HG03135 (cell line): ENCODE measurements around the gene FEM1A.
"Not testable (repeated sequence)": the region's sequence is repeated elsewhere in the genome, so short reads cannot be mapped to it uniquely, and the experiment has no call there.

Experiments
- ATAC-seq: cut with Tn5 transposase; IDR thresholded peaks from one replicate; pipeline ENCODE4 v1.9.1; 2021; ENCODE audit warnings: mild to moderate bottlenecking, moderate library complexity; ENCODE audit not compliant: unreplicated experiment

The FEM1A gene

GRCh38 chr19:4791183-4792018, at the start of gene FEM1A:
TSS of gene FEM1A (plus strand) at chr19:4791734. CDS start at chr19:4791855, 121 bp downstream.
- ATAC-seq = peak; percentile 93

- no peak for ATAC-seq
Measured at GRCh38 chr19:4742723-4743646, 48.5 kb upstream of the FEM1A start.

GRCh38 chr19:4744451-4745174, 46.9 kb upstream of the FEM1A start:
- no peak for ATAC-seq

GRCh38 chr19:4745175-4745574, 46.4 kb upstream of the FEM1A start:
- ATAC-seq = not testable (repeated sequence)

- ATAC-seq = no peak
Measured at GRCh38 chr19:4745986-4746385, 45.5 kb upstream of the FEM1A start.

GRCh38 chr19:4748185-4748584, 43.3 kb upstream of the FEM1A start:
- ATAC-seq = no peak

GRCh38 chr19:4748589-4748988, 42.9 kb upstream of the FEM1A start:
- no peak for ATAC-seq

- no peak for ATAC-seq
Measured at GRCh38 chr19:4749870-4750590, 41.5 kb upstream of the FEM1A start.

- no peak for ATAC-seq
Measured at GRCh38 chr19:4754248-4754647, 37.3 kb upstream of the FEM1A start.

- no peak for ATAC-seq
Measured at GRCh38 chr19:4755459-4755858, 36.1 kb upstream of the FEM1A start.

- ATAC-seq = no peak
Measured at GRCh38 chr19:4758082-4758481, 33.5 kb upstream of the FEM1A start.

- no peak for ATAC-seq
Measured at GRCh38 chr19:4758659-4759058, 32.9 kb upstream of the FEM1A start.

- peak; percentile 71 for ATAC-seq
Measured at GRCh38 chr19:4759388-4760284, 31.9 kb upstream of the FEM1A start.

GRCh38 chr19:4760285-4760650, 31.3 kb upstream of the FEM1A start:
- no peak for ATAC-seq

- no peak for ATAC-seq
Measured at GRCh38 chr19:4763021-4763420, 28.5 kb upstream of the FEM1A start.

GRCh38 chr19:4764393-4764660, 27.2 kb upstream of the FEM1A start:
- no peak for ATAC-seq

GRCh38 chr19:4768934-4769777, 22.4 kb upstream of the FEM1A start:
- no peak for ATAC-seq

- ATAC-seq = no peak
Measured at GRCh38 chr19:4772566-4772965, 19.0 kb upstream of the FEM1A start.
